PC-3 (cell line): ENCODE results near the gene GGA3. TPM values are rescaled to one million over a fixed set of nuclear protein-coding genes. Genes with fewer than 3 reads are reported as not detected.

Experiments
- ATAC-seq: fragments of 200-7000 bp; cut with Tn5 transposase; 2 replicates; pipeline ENCODE4 v1.9.1; 2020; ENCODE audit warnings: mild to moderate bottlenecking, moderate library complexity
- BruUV-seq: library from RNA; stranded (reverse); fragments of 400-500 nt; replicated peaks from 2 replicates; lab custom pipeline; 2021; lab: Mats Ljungman, UMichigan
- CTCF ChIA-PET: fragments of 300-600 bp; sonication (Branson Sonifier 250); formaldehyde crosslinking; loops from one replicate; lab custom pipeline; 2022; ENCODE audit warnings: antibody characterized with exemption; lab: Charles Lee
- POLR2A ChIA-PET: fragments of 300-600 bp; sonication (Branson Sonifier 250); formaldehyde crosslinking; loops from one replicate; lab custom pipeline; 2022; ENCODE audit warnings: antibody characterized with exemption; ENCODE audit not compliant: unreplicated experiment; lab: Charles Lee
- DNase-seq: peaks from one replicate; pipeline ENCODE4 v3.0.0-alpha.2; 2015
- H2AFZ ChIP-seq: fragments of 300-600 bp; sonication (generic); 2 replicates; pipeline ENCODE4 v1.6.0; 2016; ENCODE audit warnings: antibody characterized with exemption, low read length
- H3F3A ChIP-seq: fragments of 300-600 bp; sonication (generic); one replicate; pipeline ENCODE4 v1.6.0; 2017; ENCODE audit warnings: antibody characterized with exemption, low read length, control low read depth, mild to moderate bottlenecking; ENCODE audit not compliant: unreplicated experiment
- H3K27ac ChIP-seq: fragments of 300-600 bp; sonication (generic); 2 replicates; pipeline ENCODE4 v1.5.1; 2016; ENCODE audit warnings: mild to moderate bottlenecking, low read length
- H3K27me3 ChIP-seq: fragments of 300-600 bp; sonication (generic); 2 replicates; pipeline ENCODE4 v1.6.1; 2016; ENCODE audit warnings: low read length, mixed read lengths
- H3K36me3 ChIP-seq: fragments of 300-600 bp; sonication (generic); 2 replicates; pipeline ENCODE4 v1.6.1; 2016; ENCODE audit warnings: low read depth, mixed run types, low read length, mixed read lengths
- H3K4me1 ChIP-seq: fragments of 300-600 bp; sonication (generic); 2 replicates; pipeline ENCODE4 v1.5.1; 2016; ENCODE audit warnings: low read length; ENCODE audit not compliant: insufficient read depth
- H3K4me2 ChIP-seq: fragments of 300-600 bp; sonication (generic); 2 replicates; pipeline ENCODE4 v1.6.0; 2016; ENCODE audit warnings: low read length
- H3K4me3 ChIP-seq: fragments of 300-600 bp; sonication (generic); 2 replicates; pipeline ENCODE4 v1.5.1; 2016; ENCODE audit warnings: mild to moderate bottlenecking, low read length, mixed read lengths
- H3K79me2 ChIP-seq: fragments of 300-600 bp; sonication (generic); 2 replicates; pipeline ENCODE4 v1.6.1; 2017; ENCODE audit warnings: low read length, mixed read lengths
- H3K9ac ChIP-seq: fragments of 300-600 bp; sonication (generic); 2 replicates; pipeline ENCODE4 v1.6.0; 2016; ENCODE audit warnings: mild to moderate bottlenecking, low read length
- H3K9me2 ChIP-seq: fragments of 300-600 bp; sonication (generic); replicated peaks from 2 replicates; pipeline ENCODE4 v1.6.1; 2016; ENCODE audit warnings: mixed run types, low read length, mixed read lengths
- H3K9me3 ChIP-seq: fragments of 300-600 bp; sonication (generic); 2 replicates; pipeline ENCODE4 v1.6.1; 2016; ENCODE audit warnings: low read length, mixed read lengths
- H4K20me1 ChIP-seq: fragments of 300-600 bp; sonication (generic); 2 replicates; pipeline ENCODE4 v1.6.1; 2016; ENCODE audit warnings: low read length, mixed read lengths
- EZH2 ChIP-seq: fragments of 300-600 bp; sonication (generic); IDR thresholded peaks from one replicate; pipeline ENCODE4 v1.6.1; 2017; ENCODE audit warnings: antibody characterized with exemption, mild to moderate bottlenecking, low read length; ENCODE audit not compliant: unreplicated experiment
- EZH2phosphoT487 ChIP-seq: fragments of 300-600 bp; sonication (generic); IDR thresholded peaks from 2 replicates; pipeline ENCODE4 v1.6.1; 2018; ENCODE audit warnings: mild to moderate bottlenecking, antibody characterized with exemption, low read length, borderline replicate concordance
- intact Hi-C: fragments of 100-400 bp; cut with micrococcal nuclease; formaldehyde crosslinking; loops from 2 replicates; pipeline ENCODE4 v1.9.0; 2023
- total RNA-seq: library from RNA; depleted of rRNA; stranded (reverse); fragments of >200 nt; gene quantifications from 2 replicates; pipeline ENCODE4 v1.2.3, GENCODE V29; 2014
- TF ChIP-seq, protein P1 (sequence below): fragments of 300-600 bp; sonication (generic); conservative IDR thresholded peaks from 2 replicates; pipeline ENCODE4 v1.5.1; 2017; ENCODE audit warnings: antibody characterized with exemption, low read depth, mild to moderate bottlenecking, low read length

GGA3 gene
- total RNA-seq, 1 experiment from 2014 or later = 38.8 TPM

DNA sequence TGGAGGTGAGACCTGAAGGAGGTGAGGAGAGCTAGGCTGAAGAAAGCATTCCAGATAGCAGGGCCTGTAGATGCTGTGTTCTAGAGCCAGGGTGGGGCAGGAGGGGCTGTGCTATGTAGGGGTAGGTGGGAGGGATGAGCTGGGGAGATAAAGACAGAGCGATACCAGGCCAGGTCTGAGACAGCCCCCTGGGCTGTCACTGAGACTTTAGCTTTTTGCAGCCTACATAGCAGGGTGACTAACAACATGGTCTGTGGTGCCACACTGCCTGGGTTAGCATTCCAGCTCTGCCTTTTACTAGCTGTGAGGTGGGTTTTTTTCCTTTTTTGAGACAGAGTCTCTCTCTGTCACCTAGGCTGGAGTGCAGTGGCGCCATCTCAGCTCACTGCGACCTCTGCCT is 41.6 kb downstream of the GGA3 start:
- H3K4me2 ChIP-seq = no peak overlapping the region
- H3F3A ChIP-seq = no peaks in the 10 kb centered on the region
- no TSS peak for BruUV-seq
- intact Hi-C loops = no loop called here
- ATAC-seq (no peak), DNase-seq (no peak)
- H3K9me3 ChIP-seq = no peaks in the 10 kb centered on the region
- H2AFZ ChIP-seq = no peak overlapping the region
- ChIA-PET POLR2A (interaction anchor here (0.7 kb wide), 1 partner anchor 18 kb away, joined by 14 read pairs; no protein-coding TSS in a partner anchor), CTCF (no interaction called here)
- H3K79me2 ChIP-seq = no peaks in the 10 kb centered on the region; the same call in 1 of the 2 replicates
- no peaks in the 10 kb centered on the region for H3K27me3 ChIP-seq
- H3K9me2 ChIP-seq = no peaks in the 10 kb centered on the region
- TF ChIP-seq, protein P1, sequence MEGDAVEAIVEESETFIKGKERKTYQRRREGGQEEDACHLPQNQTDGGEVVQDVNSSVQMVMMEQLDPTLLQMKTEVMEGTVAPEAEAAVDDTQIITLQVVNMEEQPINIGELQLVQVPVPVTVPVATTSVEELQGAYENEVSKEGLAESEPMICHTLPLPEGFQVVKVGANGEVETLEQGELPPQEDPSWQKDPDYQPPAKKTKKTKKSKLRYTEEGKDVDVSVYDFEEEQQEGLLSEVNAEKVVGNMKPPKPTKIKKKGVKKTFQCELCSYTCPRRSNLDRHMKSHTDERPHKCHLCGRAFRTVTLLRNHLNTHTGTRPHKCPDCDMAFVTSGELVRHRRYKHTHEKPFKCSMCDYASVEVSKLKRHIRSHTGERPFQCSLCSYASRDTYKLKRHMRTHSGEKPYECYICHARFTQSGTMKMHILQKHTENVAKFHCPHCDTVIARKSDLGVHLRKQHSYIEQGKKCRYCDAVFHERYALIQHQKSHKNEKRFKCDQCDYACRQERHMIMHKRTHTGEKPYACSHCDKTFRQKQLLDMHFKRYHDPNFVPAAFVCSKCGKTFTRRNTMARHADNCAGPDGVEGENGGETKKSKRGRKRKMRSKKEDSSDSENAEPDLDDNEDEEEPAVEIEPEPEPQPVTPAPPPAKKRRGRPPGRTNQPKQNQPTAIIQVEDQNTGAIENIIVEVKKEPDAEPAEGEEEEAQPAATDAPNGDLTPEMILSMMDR = no peak
- TF ChIP-seq EZH2phosphoT487 (no peak), EZH2 (no peak)
- no peak overlapping the region for H3K27ac ChIP-seq
- H3K9ac ChIP-seq = no peak overlapping the region
- H3K36me3 ChIP-seq = peaks cover 62% of the 10 kb centered on the region
- H3K4me3 ChIP-seq = no peak overlapping the region
- no peaks in the 10 kb centered on the region for H4K20me1 ChIP-seq
- no peaks in the 10 kb centered on the region for H3K4me1 ChIP-seq

DNA sequence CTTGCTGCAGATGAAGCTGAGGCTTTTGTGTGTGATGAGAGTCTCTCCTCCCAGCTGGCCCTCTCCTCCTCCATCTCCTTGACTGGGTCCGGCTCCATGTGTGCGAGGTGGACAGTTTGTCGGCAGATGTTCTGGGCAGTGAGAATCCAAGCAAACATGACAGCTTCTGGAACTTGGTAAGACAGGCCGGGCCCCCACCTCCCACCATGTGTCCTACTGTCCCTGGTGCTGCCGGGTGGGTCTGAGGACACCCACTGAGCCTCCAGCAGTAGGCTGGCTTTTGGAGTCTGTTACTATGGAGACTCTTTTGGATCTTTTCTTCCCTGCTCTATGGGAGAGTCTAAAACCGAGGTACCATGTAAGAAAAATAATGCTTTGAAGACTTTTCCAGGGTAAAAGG is 43.3 kb downstream of the GGA3 start:
- Histone ChIP-seq H3K36me3 (peaks cover 63% of the 10 kb centered on the region), H2AFZ (no peak overlapping the region), H3K27ac (no peak overlapping the region), H3F3A (no peaks in the 10 kb centered on the region), H3K79me2 (no peaks in the 10 kb centered on the region; the same call in 1 of the 2 replicates), H3K9me2 (no peaks in the 10 kb centered on the region), H3K27me3 (no peaks in the 10 kb centered on the region), H3K9ac (no peak overlapping the region), H3K4me1 (no peaks in the 10 kb centered on the region), H3K4me2 (no peak overlapping the region), H4K20me1 (no peaks in the 10 kb centered on the region), H3K9me3 (no peaks in the 10 kb centered on the region), H3K4me3 (no peak overlapping the region)
- intact Hi-C loops = no loop called here
- BruUV-seq = no TSS peak
- no peak for ATAC-seq
- TF ChIP-seq EZH2phosphoT487 = no peak
- TF ChIP-seq, protein P1 = no peak
- no peak for TF ChIP-seq EZH2
- ChIA-PET POLR2A (no interaction called here), CTCF (no interaction called here)
- DNase-seq = no peak

DNA sequence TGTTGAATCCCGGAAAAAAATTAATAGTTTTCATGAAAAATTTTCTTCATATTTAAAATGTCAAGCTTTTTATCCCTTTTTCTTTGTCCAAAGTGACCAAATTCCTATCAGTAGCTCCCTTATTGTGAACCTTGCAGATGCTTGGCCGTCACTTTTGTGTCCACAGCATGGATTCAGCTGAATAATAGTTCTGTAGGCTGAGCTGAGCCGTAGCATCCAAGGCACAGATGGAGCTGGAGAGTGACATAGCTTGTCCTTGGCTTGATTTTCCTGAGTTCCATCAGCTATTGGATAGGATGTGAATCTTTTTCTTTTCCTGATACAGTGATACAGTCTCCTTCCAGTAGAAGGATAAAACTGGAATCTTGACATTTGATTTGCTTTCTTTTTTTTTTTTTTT is 52.3 kb downstream of the GGA3 start:
- H3K27ac ChIP-seq = no peak overlapping the region
- H3F3A ChIP-seq = no peaks in the 10 kb centered on the region
- peaks cover 62% of the 10 kb centered on the region for H3K79me2 ChIP-seq
- H3K36me3 ChIP-seq = peaks cover 44% of the 10 kb centered on the region
- no TSS peak for BruUV-seq
- H3K27me3 ChIP-seq = no peaks in the 10 kb centered on the region
- POLR2A ChIA-PET = no interaction called here
- no peak overlapping the region for H2AFZ ChIP-seq
- no peak overlapping the region for H3K9ac ChIP-seq
- H3K4me1 ChIP-seq = peaks cover 8% of the 10 kb centered on the region; the same call in 1 of the 2 replicates
- no peak overlapping the region for H3K4me3 ChIP-seq
- CTCF ChIA-PET = no interaction called here
- H3K9me2 ChIP-seq = no peaks in the 10 kb centered on the region
- no peak for DNase-seq
- TF ChIP-seq, protein P1 = no peak
- no peak for TF ChIP-seq EZH2phosphoT487
- no peak for TF ChIP-seq EZH2
- intact Hi-C loops = loop anchor here (10.0 kb wide), 2 partner anchors 174 to 206 kb away; no protein-coding TSS in a partner anchor
- H4K20me1 ChIP-seq = no peaks in the 10 kb centered on the region
- no peaks in the 10 kb centered on the region for H3K9me3 ChIP-seq
- no peak overlapping the region for H3K4me2 ChIP-seq
- ATAC-seq = no peak
